ENCODE measurements around the gene ICOS. TPM values are rescaled to one million over a fixed set of nuclear protein-coding genes. Genes with fewer than 3 reads are reported as not detected.

The ICOS gene, protein sequence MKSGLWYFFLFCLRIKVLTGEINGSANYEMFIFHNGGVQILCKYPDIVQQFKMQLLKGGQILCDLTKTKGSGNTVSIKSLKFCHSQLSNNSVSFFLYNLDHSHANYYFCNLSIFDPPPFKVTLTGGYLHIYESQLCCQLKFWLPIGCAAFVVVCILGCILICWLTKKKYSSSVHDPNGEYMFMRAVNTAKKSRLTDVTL
- polyA plus RNA-seq (not detected in 2 replicates), polyA minus RNA-seq (not detected in 2 replicates)

DNA sequence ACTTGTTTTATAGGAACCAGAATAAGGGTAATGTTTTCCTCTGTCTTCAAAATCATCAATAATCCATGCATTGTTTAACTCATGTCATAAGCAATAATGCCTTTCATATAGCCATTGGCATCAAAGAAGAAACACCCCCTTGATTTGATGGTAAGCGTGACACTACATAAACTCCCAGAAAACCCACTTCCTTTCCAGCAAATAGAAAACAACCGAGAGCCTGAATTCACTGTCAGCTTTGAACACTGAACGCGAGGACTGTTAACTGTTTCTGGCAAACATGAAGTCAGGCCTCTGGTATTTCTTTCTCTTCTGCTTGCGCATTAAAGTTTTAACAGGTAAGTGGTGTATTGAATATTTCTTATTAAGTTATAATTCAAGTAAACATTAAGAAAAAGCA lies at the start of gene ICOS:
TSS of gene ICOS (plus strand) at position 229 of the 400 bp plus-strand sequence. CDS start at position 281, 52 bp downstream.
- Histone ChIP-seq H3F3A (ENCODE audit: insufficient read depth, low read length, poor library complexity, severe bottlenecking) (no peaks in the 10 kb centered on the region), H3K27me3 (ENCODE audit: insufficient read depth, low read depth, low read length) (no peaks in the 10 kb centered on the region), H3K79me2 (replicated peaks; ENCODE audit: insufficient read depth, low read length) (no peaks in the 10 kb centered on the region)

DNA sequence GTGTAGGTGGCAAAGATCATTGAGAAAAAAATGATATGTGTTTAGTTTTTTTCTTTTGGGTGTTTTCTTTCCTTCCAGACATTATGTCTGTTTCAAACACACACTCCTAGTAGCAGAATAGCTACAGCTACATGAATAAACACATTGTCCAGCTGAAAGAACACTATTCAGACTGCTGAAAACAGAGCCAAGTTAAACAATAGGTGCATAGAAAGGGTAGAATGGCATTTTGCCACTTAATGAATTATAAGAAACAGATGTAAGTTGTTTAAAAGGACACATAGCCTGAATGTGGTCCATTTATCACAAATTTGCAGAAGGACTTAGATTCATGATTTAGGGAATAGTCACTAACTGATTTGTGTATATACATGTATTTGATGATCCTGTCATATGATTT lies 48.9 kb upstream of the ICOS start:
- H3K4me3 ChIP-seq (ENCODE audit: low read length), result no peak overlapping the region
- TF ChIP-seq EZH2 (IDR thresholded peaks at IDR 0.05; ENCODE audit: borderline replicate concordance, insufficient read depth, low read length, poor library complexity, severe bottlenecking), result no peak
- no peak for TF ChIP-seq MXI1 (conservative IDR thresholded peaks at IDR 0.05; ENCODE audit: poor library complexity, severe bottlenecking)
- TF ChIP-seq TAF1 (IDR thresholded peaks at IDR 0.05; ENCODE audit: low read depth), result no peak
- TF ChIP-seq SMC3 (conservative IDR thresholded peaks at IDR 0.05; ENCODE audit: poor library complexity), result no peak

More for the DNA sequence above, at the start of gene ICOS:
- Histone ChIP-seq H3K36me3 (ENCODE audit: insufficient read depth, low read length) (no peaks in the 10 kb centered on the region), H3K4me2 (ENCODE audit: low read length) (no peak within 1 kb of the TSS), H3K9ac (ENCODE audit: low read length) (no peak within 1 kb of the TSS), H3K4me3 (ENCODE audit: low read length) (no peak within 1 kb of the TSS), H4K20me1 (ENCODE audit: insufficient read depth) (no peaks in the 10 kb centered on the region), H3K9me2 (ENCODE audit: insufficient read depth, low read length) (no peaks in the 10 kb centered on the region), H3K27ac (ENCODE audit: low read length) (no peak within 1 kb of the TSS), H3K9me3 (ENCODE audit: low read length) (no peaks in the 10 kb centered on the region), H2AFZ (ENCODE audit: low read depth, low read length) (no peak within 1 kb of the TSS)
- TF ChIP-seq POLR2AphosphoS5 (IDR thresholded peaks at IDR 0.05), result no peak
- TF ChIP-seq SMC3 (conservative IDR thresholded peaks at IDR 0.05; ENCODE audit: poor library complexity), result no peak
- TF ChIP-seq MXI1 (conservative IDR thresholded peaks at IDR 0.05; ENCODE audit: poor library complexity, severe bottlenecking), result no peak
- no peak for TF ChIP-seq RAD21 (conservative IDR thresholded peaks at IDR 0.05)
- TF ChIP-seq EP300 (conservative IDR thresholded peaks at IDR 0.05; ENCODE audit: poor library complexity, severe bottlenecking), result no peak
- TF ChIP-seq, protein P1, sequence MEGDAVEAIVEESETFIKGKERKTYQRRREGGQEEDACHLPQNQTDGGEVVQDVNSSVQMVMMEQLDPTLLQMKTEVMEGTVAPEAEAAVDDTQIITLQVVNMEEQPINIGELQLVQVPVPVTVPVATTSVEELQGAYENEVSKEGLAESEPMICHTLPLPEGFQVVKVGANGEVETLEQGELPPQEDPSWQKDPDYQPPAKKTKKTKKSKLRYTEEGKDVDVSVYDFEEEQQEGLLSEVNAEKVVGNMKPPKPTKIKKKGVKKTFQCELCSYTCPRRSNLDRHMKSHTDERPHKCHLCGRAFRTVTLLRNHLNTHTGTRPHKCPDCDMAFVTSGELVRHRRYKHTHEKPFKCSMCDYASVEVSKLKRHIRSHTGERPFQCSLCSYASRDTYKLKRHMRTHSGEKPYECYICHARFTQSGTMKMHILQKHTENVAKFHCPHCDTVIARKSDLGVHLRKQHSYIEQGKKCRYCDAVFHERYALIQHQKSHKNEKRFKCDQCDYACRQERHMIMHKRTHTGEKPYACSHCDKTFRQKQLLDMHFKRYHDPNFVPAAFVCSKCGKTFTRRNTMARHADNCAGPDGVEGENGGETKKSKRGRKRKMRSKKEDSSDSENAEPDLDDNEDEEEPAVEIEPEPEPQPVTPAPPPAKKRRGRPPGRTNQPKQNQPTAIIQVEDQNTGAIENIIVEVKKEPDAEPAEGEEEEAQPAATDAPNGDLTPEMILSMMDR (IDR thresholded peaks at IDR 0.05; ENCODE audit: poor library complexity, severe bottlenecking), result no peak
- TF ChIP-seq, protein P2, sequence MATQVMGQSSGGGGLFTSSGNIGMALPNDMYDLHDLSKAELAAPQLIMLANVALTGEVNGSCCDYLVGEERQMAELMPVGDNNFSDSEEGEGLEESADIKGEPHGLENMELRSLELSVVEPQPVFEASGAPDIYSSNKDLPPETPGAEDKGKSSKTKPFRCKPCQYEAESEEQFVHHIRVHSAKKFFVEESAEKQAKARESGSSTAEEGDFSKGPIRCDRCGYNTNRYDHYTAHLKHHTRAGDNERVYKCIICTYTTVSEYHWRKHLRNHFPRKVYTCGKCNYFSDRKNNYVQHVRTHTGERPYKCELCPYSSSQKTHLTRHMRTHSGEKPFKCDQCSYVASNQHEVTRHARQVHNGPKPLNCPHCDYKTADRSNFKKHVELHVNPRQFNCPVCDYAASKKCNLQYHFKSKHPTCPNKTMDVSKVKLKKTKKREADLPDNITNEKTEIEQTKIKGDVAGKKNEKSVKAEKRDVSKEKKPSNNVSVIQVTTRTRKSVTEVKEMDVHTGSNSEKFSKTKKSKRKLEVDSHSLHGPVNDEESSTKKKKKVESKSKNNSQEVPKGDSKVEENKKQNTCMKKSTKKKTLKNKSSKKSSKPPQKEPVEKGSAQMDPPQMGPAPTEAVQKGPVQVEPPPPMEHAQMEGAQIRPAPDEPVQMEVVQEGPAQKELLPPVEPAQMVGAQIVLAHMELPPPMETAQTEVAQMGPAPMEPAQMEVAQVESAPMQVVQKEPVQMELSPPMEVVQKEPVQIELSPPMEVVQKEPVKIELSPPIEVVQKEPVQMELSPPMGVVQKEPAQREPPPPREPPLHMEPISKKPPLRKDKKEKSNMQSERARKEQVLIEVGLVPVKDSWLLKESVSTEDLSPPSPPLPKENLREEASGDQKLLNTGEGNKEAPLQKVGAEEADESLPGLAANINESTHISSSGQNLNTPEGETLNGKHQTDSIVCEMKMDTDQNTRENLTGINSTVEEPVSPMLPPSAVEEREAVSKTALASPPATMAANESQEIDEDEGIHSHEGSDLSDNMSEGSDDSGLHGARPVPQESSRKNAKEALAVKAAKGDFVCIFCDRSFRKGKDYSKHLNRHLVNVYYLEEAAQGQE (IDR thresholded peaks at IDR 0.05; ENCODE audit: borderline replicate concordance), result no peak
- TF ChIP-seq EZH2 (IDR thresholded peaks at IDR 0.05; ENCODE audit: borderline replicate concordance, insufficient read depth, low read length, poor library complexity, severe bottlenecking), result no peak
- TF ChIP-seq TAF1 (IDR thresholded peaks at IDR 0.05; ENCODE audit: low read depth), result no peak

More for the DNA sequence above, 48.9 kb upstream of the ICOS start:
- H2AFZ ChIP-seq (ENCODE audit: low read depth, low read length), result no peak overlapping the region
- H3K79me2 ChIP-seq (replicated peaks; ENCODE audit: insufficient read depth, low read length), result no peaks in the 10 kb centered on the region
- H3K4me2 ChIP-seq (ENCODE audit: low read length), result no peak overlapping the region
- H4K20me1 ChIP-seq (ENCODE audit: insufficient read depth), result no peaks in the 10 kb centered on the region
- no peak overlapping the region for H3K9ac ChIP-seq (ENCODE audit: low read length)
- H3K27ac ChIP-seq (ENCODE audit: low read length), result no peak overlapping the region
- no peaks in the 10 kb centered on the region for H3K27me3 ChIP-seq (ENCODE audit: insufficient read depth, low read depth, low read length)
- H3K9me2 ChIP-seq (ENCODE audit: insufficient read depth, low read length), result no peaks in the 10 kb centered on the region
- no peaks in the 10 kb centered on the region for H3F3A ChIP-seq (ENCODE audit: insufficient read depth, low read length, poor library complexity, severe bottlenecking)
- H3K9me3 ChIP-seq (ENCODE audit: low read length), result no peaks in the 10 kb centered on the region
- H3K36me3 ChIP-seq (ENCODE audit: insufficient read depth, low read length), result no peaks in the 10 kb centered on the region
